AG10803 (cell line): ENCODE results near the gene MICALL1.

Source experiments
- DNase-seq: peaks from one replicate; pipeline ENCODE4 v3.0.0; 2010; ENCODE audit warnings: low read depth
- H3K4me3 ChIP-seq: 2 replicates; pipeline ENCODE4 v1.5.1; 2011; ENCODE audit warnings: mild to moderate bottlenecking, low read length, control low read depth
- CTCF ChIP-seq: conservative IDR thresholded peaks from 2 replicates; pipeline ENCODE4 v1.5.1; 2011; ENCODE audit warnings: mild to moderate bottlenecking, low read length, control low read depth, inconsistent platforms

Gene MICALL1

GRCh38 chr22:37906364-37907008 is 389 bp downstream of the MICALL1 start:
- DNase-seq, result no peak
- TF ChIP-seq CTCF, result no peak
- H3K4me3 ChIP-seq, result peak overlapping the region; percentile 86

- DNase-seq, result peak; percentile 36
- no peak for TF ChIP-seq CTCF
- H3K4me3 ChIP-seq, result peak overlapping the region; percentile 86
Measured at GRCh38 chr22:37907036-37907954, 1.2 kb downstream of the MICALL1 start.

- no peak for TF ChIP-seq CTCF
- DNase-seq, result peak; percentile 84
- peak overlapping the region; percentile 20 for H3K4me3 ChIP-seq
Measured at GRCh38 chr22:37909766-37910165, 3.7 kb downstream of the MICALL1 start.

- no peak overlapping the region for H3K4me3 ChIP-seq
- TF ChIP-seq CTCF, result no peak
- no peak for DNase-seq
Measured at GRCh38 chr22:37910890-37911672, 5.0 kb downstream of the MICALL1 start.

GRCh38 chr22:37911697-37912096 is 5.6 kb downstream of the MICALL1 start:
- H3K4me3 ChIP-seq, result no peak overlapping the region
- no peak for TF ChIP-seq CTCF
- DNase-seq, result no peak

GRCh38 chr22:37912171-37912570 is 6.1 kb downstream of the MICALL1 start:
- no peak for TF ChIP-seq CTCF
- no peak for DNase-seq
- no peak overlapping the region for H3K4me3 ChIP-seq
